ENCODE data around the gene CARS2.
"Not testable (repeated sequence)": the region's sequence is repeated elsewhere in the genome, so short reads cannot be mapped to it uniquely, and the experiment has no call there.

The CARS2 gene

GRCh38 chr13:110638814-110639806 lies 66.8 kb downstream of the CARS2 start:
- no peak for DNase-seq

GRCh38 chr13:110638257-110638656 lies 67.7 kb downstream of the CARS2 start:
- DNase-seq = no peak

- DNase-seq = no peak
Observed at GRCh38 chr13:110637747-110638146, 68.2 kb downstream of the CARS2 start.

- DNase-seq = no peak
Observed at GRCh38 chr13:110637275-110637674, 68.6 kb downstream of the CARS2 start.

- DNase-seq = no peak
Observed at GRCh38 chr13:110636701-110637201, 69.2 kb downstream of the CARS2 start.

GRCh38 chr13:110636053-110636475 lies 69.9 kb downstream of the CARS2 start:
- no peak for DNase-seq

- no peak for DNase-seq
Observed at GRCh38 chr13:110635405-110636002, 70.4 kb downstream of the CARS2 start.

- DNase-seq = no peak
Observed at GRCh38 chr13:110634558-110634957, 71.4 kb downstream of the CARS2 start.

- no peak for DNase-seq
Observed at GRCh38 chr13:110633776-110634175, 72.1 kb downstream of the CARS2 start.

GRCh38 chr13:110632255-110632654 lies 73.7 kb downstream of the CARS2 start:
- DNase-seq = not testable (repeated sequence)

GRCh38 chr13:110630566-110631119 lies 75.3 kb downstream of the CARS2 start:
- no peak for DNase-seq

GRCh38 chr13:110629735-110630134 lies 76.2 kb downstream of the CARS2 start:
- DNase-seq = no peak

- peak in 2 of 56 donors; percentile 18 to 45 for DNase-seq
Observed at GRCh38 chr13:110628952-110629701, 76.8 kb downstream of the CARS2 start.

GRCh38 chr13:110628477-110628793 lies 77.5 kb downstream of the CARS2 start:
- no peak for DNase-seq

GRCh38 chr13:110627761-110628476 lies 78.0 kb downstream of the CARS2 start:
- no peak for DNase-seq

GRCh38 chr13:110627351-110627750 lies 78.6 kb downstream of the CARS2 start:
- no peak for DNase-seq

- no peak for DNase-seq
Observed at GRCh38 chr13:110626521-110626920, 79.4 kb downstream of the CARS2 start.

GRCh38 chr13:110625771-110626321 lies 80.1 kb downstream of the CARS2 start:
- DNase-seq = no peak

- no peak for DNase-seq
Observed at GRCh38 chr13:110624766-110625756, 80.9 kb downstream of the CARS2 start.

Measured in nucleus accumbens (tissue), 56 donors.